Panc1 (cell line): ENCODE measurements around the gene ZFAND4. TPM values are rescaled to one million over a fixed set of nuclear protein-coding genes. Genes with fewer than 3 reads are reported as not detected.
"Not testable (repeated sequence)": the region's sequence is repeated elsewhere in the genome, so short reads cannot be mapped to it uniquely, and the experiment has no call there.

Source experiments
- ATAC-seq: fragments of 200-7000 bp; cut with Tn5 transposase; 2 replicates; pipeline ENCODE4 v1.9.1; 2020; ENCODE audit warnings: mild to moderate bottlenecking, moderate library complexity
- BruUV-seq: library from RNA; stranded (reverse); fragments of 400-500 nt; replicated peaks from 2 replicates; lab custom pipeline; 2021; lab: Mats Ljungman, UMichigan
- CTCF ChIA-PET: fragments of 300-600 bp; sonication (Branson Sonifier 250); formaldehyde crosslinking; loops from one replicate; lab custom pipeline; 2022; ENCODE audit warnings: antibody characterized with exemption; lab: Charles Lee
- POLR2A ChIA-PET: fragments of 300-600 bp; sonication (Branson Sonifier 250); formaldehyde crosslinking; loops from one replicate; lab custom pipeline; 2022; ENCODE audit warnings: antibody characterized with exemption; lab: Charles Lee
- DNase-seq: peaks from one replicate; pipeline ENCODE4 v3.0.0-alpha.2; 2010; ENCODE audit warnings: low read depth, low spot score
- H3K27ac ChIP-seq: 2 replicates; pipeline ENCODE4 v1.5.1; 2011; ENCODE audit warnings: mild to moderate bottlenecking, low read length, inconsistent platforms
- H3K27me3 ChIP-seq: fragments of 200-500 bp; sonication (Bioruptor generic); 2 replicates; pipeline ENCODE4 v1.6.0; 2014; ENCODE audit warnings: low read length, inconsistent platforms; ENCODE audit not compliant: control insufficient read depth, insufficient read depth
- H3K36me3 ChIP-seq: fragments of 200-500 bp; sonication (Bioruptor generic); 2 replicates; pipeline ENCODE4 v1.5.1; 2014; ENCODE audit warnings: inconsistent platforms, mild to moderate bottlenecking, low read length, moderate library complexity; ENCODE audit not compliant: control insufficient read depth, insufficient read depth
- H3K4me1 ChIP-seq: 2 replicates; pipeline ENCODE4 v1.5.1; 2011; ENCODE audit warnings: inconsistent platforms, mild to moderate bottlenecking, low read length, moderate library complexity; ENCODE audit not compliant: control insufficient read depth, insufficient read depth
- H3K4me3 ChIP-seq, 2 experiments: 2 replicates each; pipeline ENCODE4 v1.5.1; 2011 to 2012; ENCODE audit warnings: low read depth in 2 of 2, low read length in 2 of 2, mild to moderate bottlenecking in 2 of 2, inconsistent platforms in 1 of 2, moderate library complexity in 1 of 2
- H3K9me3 ChIP-seq: fragments of 200-500 bp; sonication (Bioruptor generic); 2 replicates; pipeline ENCODE4 v1.5.1; 2014; ENCODE audit warnings: low read depth, mild to moderate bottlenecking, inconsistent platforms, low read length, moderate library complexity; ENCODE audit not compliant: control insufficient read depth, insufficient read depth
- POLR2AphosphoS5 ChIP-seq: IDR thresholded peaks from 2 replicates; pipeline ENCODE4 v1.6.1; 2012; ENCODE audit warnings: mild to moderate bottlenecking, low read depth, low read length, moderate library complexity
- SIN3A ChIP-seq: IDR thresholded peaks from 2 replicates; pipeline ENCODE4 v1.6.1; 2012; ENCODE audit warnings: low read depth, mild to moderate bottlenecking, low read length, moderate library complexity, borderline replicate concordance; ENCODE audit not compliant: insufficient read depth
- TCF7L2 ChIP-seq: IDR thresholded peaks from 2 replicates; pipeline ENCODE4 v1.6.1; 2011; ENCODE audit warnings: mild to moderate bottlenecking, low read depth, low read length, inconsistent platforms
- in situ Hi-C: cut with HindIII; loops from 2 replicates; pipeline ENCODE4 v1.10.0; 2016; ENCODE audit warnings: low sequenced_read_pairs, low pct_unique_long_range_greater_than_20kb
- intact Hi-C: fragments of 100-400 bp; cut with micrococcal nuclease; formaldehyde crosslinking; loops from one replicate; pipeline ENCODE4 v1.10.0; 2022; ENCODE audit not compliant: unreplicated experiment
- total RNA-seq: library from RNA; stranded (reverse); gene quantifications from one replicate; pipeline ENCODE4 v1.2.1, GENCODE V29; 2021; ENCODE audit not compliant: unreplicated experiment
- TF ChIP-seq, protein P1 (sequence below), 2 experiments: IDR thresholded peaks; 2 replicates each; pipeline ENCODE4 v1.6.1; 2011 to 2012; ENCODE audit warnings: low read depth in 2 of 2, control low read depth in 1 of 2, low read length in 1 of 2, mild to moderate bottlenecking in 1 of 2, moderate library complexity in 1 of 2; ENCODE audit not compliant: insufficient read depth in 1 of 2
- TF ChIP-seq, protein P2 (sequence below): fragments of 450-650 bp; IDR thresholded peaks from 2 replicates; pipeline ENCODE4 v1.5.1; 2017; ENCODE audit warnings: mild to moderate bottlenecking

ZFAND4 gene
- total RNA-seq, 1 experiment from 2014 or later = 23.6 TPM

DNA sequence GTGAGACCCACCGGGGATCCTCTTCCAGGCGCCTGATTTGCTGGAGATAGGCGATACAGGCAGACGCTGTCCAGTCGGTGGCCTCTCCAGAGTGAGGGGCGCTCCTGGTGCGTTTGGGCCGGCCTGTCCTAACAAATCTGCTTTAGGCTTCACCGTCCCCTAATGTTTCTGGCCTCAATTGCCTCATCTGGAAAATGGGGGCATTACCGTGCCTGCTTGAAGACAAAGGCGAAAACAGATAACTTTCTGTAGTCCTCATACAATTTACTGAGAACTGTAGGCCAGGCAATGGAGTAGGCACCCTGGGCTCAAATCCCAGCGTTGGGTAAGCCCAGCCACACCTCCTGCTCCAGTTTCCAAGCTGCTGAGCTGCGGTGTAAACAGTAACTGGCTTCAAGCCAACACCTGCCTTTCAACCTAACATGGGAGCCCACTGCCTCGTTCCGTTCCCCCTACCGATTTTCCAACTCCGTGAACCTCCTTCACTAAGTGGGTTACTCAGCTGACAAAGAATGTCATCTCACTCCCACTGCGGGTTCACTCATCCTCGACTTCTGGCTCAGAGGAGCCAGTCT lies 589 bp upstream of the ZFAND4 start:
- H3K27me3 ChIP-seq = no peaks in the 10 kb centered on the region
- BruUV-seq = no TSS peak

DNA sequence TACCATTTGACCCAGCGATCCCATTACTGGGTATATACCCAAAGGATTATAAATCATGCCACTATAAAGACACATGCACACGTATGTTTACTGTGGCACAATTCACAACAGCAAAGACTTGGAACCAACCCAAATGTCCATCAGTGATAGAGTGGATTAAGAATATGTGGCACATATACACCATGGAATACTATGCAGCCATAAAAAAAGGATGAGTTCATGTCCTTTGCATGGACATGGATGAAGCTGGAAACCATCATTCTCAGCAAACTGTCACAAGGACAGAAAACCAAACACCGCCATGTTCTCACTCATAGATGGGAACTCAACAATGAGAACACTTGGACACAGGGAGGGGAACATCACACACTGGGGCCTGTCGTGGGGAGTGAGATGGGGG lies 1.3 kb downstream of the ZFAND4 start:
- intact Hi-C loops, DNase-seq, BruUV-seq, H3K4me1 ChIP-seq, H3K9me3 ChIP-seq, in situ Hi-C loops, H3K27me3 ChIP-seq, H3K36me3 ChIP-seq, ATAC-seq: not testable (repeated sequence)
- POLR2A ChIA-PET = interaction anchor here (0.7 kb wide), 1 partner anchor 36 kb away, joined by 3 read pairs; no protein-coding TSS in a partner anchor
- peak overlapping the region; percentile 80 to 99 for H3K4me3 ChIP-seq
- CTCF ChIA-PET = interaction anchor here (1.2 kb wide), 1 partner anchor 436 kb away, joined by 3 read pairs; no protein-coding TSS in a partner anchor
- peak overlapping the region; percentile 95 for H3K27ac ChIP-seq

More for the DNA sequence above, 589 bp upstream of the ZFAND4 start:
- ChIA-PET CTCF (interaction anchor here (0.7 to 1.2 kb wide), 2 partner anchors 208 to 209 kb away, joined by 3 to 6 read pairs; no protein-coding TSS in a partner anchor), POLR2A (no interaction called here)
- intact Hi-C loops (loop anchor here (2.0 kb wide), 1 partner anchor 206 kb away; no protein-coding TSS in a partner anchor), in situ Hi-C loops (no loop called here)
- DNase-seq = no peak
- H3K9me3 ChIP-seq = no peaks in the 10 kb centered on the region
- TF ChIP-seq, protein P1, sequence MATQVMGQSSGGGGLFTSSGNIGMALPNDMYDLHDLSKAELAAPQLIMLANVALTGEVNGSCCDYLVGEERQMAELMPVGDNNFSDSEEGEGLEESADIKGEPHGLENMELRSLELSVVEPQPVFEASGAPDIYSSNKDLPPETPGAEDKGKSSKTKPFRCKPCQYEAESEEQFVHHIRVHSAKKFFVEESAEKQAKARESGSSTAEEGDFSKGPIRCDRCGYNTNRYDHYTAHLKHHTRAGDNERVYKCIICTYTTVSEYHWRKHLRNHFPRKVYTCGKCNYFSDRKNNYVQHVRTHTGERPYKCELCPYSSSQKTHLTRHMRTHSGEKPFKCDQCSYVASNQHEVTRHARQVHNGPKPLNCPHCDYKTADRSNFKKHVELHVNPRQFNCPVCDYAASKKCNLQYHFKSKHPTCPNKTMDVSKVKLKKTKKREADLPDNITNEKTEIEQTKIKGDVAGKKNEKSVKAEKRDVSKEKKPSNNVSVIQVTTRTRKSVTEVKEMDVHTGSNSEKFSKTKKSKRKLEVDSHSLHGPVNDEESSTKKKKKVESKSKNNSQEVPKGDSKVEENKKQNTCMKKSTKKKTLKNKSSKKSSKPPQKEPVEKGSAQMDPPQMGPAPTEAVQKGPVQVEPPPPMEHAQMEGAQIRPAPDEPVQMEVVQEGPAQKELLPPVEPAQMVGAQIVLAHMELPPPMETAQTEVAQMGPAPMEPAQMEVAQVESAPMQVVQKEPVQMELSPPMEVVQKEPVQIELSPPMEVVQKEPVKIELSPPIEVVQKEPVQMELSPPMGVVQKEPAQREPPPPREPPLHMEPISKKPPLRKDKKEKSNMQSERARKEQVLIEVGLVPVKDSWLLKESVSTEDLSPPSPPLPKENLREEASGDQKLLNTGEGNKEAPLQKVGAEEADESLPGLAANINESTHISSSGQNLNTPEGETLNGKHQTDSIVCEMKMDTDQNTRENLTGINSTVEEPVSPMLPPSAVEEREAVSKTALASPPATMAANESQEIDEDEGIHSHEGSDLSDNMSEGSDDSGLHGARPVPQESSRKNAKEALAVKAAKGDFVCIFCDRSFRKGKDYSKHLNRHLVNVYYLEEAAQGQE (IDR thresholded peaks at IDR 0.05; ENCODE audit: insufficient read depth in 1 of 2, low read depth in 2 of 2, low read length in 1 of 2) = no peak
- TF ChIP-seq POLR2AphosphoS5 (no peak), TCF7L2 (no peak), SIN3A (no peak)
- TF ChIP-seq, protein P2, sequence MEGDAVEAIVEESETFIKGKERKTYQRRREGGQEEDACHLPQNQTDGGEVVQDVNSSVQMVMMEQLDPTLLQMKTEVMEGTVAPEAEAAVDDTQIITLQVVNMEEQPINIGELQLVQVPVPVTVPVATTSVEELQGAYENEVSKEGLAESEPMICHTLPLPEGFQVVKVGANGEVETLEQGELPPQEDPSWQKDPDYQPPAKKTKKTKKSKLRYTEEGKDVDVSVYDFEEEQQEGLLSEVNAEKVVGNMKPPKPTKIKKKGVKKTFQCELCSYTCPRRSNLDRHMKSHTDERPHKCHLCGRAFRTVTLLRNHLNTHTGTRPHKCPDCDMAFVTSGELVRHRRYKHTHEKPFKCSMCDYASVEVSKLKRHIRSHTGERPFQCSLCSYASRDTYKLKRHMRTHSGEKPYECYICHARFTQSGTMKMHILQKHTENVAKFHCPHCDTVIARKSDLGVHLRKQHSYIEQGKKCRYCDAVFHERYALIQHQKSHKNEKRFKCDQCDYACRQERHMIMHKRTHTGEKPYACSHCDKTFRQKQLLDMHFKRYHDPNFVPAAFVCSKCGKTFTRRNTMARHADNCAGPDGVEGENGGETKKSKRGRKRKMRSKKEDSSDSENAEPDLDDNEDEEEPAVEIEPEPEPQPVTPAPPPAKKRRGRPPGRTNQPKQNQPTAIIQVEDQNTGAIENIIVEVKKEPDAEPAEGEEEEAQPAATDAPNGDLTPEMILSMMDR = no peak
- no peak for ATAC-seq
- H3K36me3 ChIP-seq = no peaks in the 10 kb centered on the region
- H3K4me3 ChIP-seq = peak overlapping the region; percentile 80 to 99
- peak overlapping the region; percentile 78 for H3K27ac ChIP-seq
- peaks cover 6% of the 10 kb centered on the region; the same call in 1 of the 2 replicates for H3K4me1 ChIP-seq

DNA sequence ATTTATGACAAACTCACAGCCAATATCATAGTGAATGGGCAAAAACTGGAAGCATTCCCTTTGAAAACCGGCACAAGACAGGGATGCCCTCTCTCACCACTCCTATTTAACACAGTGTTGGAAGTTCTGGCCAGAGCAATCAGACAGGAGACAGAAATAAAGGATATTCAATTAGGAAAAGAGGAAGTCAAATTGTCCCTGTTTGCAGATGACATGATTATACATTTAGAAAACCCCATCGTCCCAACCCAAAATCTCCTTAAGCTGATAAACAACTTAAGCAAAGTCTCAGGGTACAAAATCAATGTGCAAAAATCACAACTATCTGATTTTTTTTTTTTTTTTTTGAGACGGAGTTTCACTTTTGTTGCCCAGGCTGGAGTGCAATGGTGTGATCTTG lies 2.7 kb downstream of the ZFAND4 start:
- H3K9me3 ChIP-seq, H3K36me3 ChIP-seq, H3K4me1 ChIP-seq, POLR2A ChIA-PET, H3K27me3 ChIP-seq, intact Hi-C loops, H3K27ac ChIP-seq, BruUV-seq, H3K4me3 ChIP-seq, ATAC-seq, CTCF ChIA-PET, in situ Hi-C loops, DNase-seq: not testable (repeated sequence)
